Gastrocnemius medialis (tissue), 4 donors: ENCODE data around the gene PPP1CA. TPM values are rescaled to one million over a fixed set of nuclear protein-coding genes. Genes with fewer than 3 reads are reported as not detected.

Experiments used
- ATAC-seq, 2 donors: fragments of 150-250 bp; one replicate each; pipeline ENCODE4 v1.9.1; 2016
- DNase-seq, 2 donors: peaks; one replicate each; pipeline ENCODE4 v3.0.0-alpha.2; 2019
- H3K27ac ChIP-seq, 4 donors: fragments of 200-600 bp; sonication (generic); 1 replicate in 1 of 4; 2 replicates in 3 of 4; pipeline ENCODE4 v1.5.1; 2016 to 2018; ENCODE audit warnings: mild to moderate bottlenecking in 2 of 4, moderate library complexity in 1 of 4
- H3K27me3 ChIP-seq, 3 donors: fragments of 200-600 bp; sonication (generic) in 2 of 3; 1 replicate in 1 of 3; 2 replicates in 2 of 3; pipeline versions ENCODE4 v1.5.1 to v1.6.0; 2016 to 2019; ENCODE audit warnings: mild to moderate bottlenecking in 1 of 3, moderate library complexity in 1 of 3
- H3K36me3 ChIP-seq, 2 donors: fragments of 200-600 bp; sonication (generic) in 1 of 2; one replicate each; pipeline ENCODE4 v1.5.1; 2017 to 2018
- H3K4me1 ChIP-seq, 2 donors: fragments of 200-600 bp; sonication (generic) in 1 of 2; one replicate each; pipeline ENCODE4 v1.5.1; 2016 to 2017; ENCODE audit warnings: mild to moderate bottlenecking in 2 of 2
- H3K4me3 ChIP-seq, 4 donors: fragments of 200-600 bp; sonication (generic) in 3 of 4; 1 replicate in 1 of 4; 2 replicates in 3 of 4; pipeline ENCODE4 v1.5.1; 2016 to 2019; ENCODE audit warnings: mild to moderate bottlenecking in 2 of 4
- H3K9me3 ChIP-seq, 3 donors: fragments of 200-600 bp; sonication (generic) in 2 of 3; 1 replicate in 1 of 3; 2 replicates in 2 of 3; pipeline ENCODE4 v1.5.1; 2016 to 2019
- CTCF ChIP-seq, 5 experiments: fragments of 450-650 bp in 3 of 5; fragments of 200-600 bp in 2 of 5; sonication (generic) in 2 of 5; IDR thresholded peaks in 4 of 5; conservative IDR thresholded peaks in 1 of 5; 1 replicate in 4 of 5; 2 replicates in 1 of 5; pipeline ENCODE4 v1.5.1; 2016 to 2019; ENCODE audit warnings: antibody characterized with exemption in 5 of 5, mild to moderate bottlenecking in 3 of 5, moderate library complexity in 3 of 5
- POLR2A ChIP-seq, 2 donors: fragments of 450-650 bp; IDR thresholded peaks; one replicate each; pipeline ENCODE4 v1.6.1; 2017; ENCODE audit warnings: antibody characterized with exemption in 2 of 2, mild to moderate bottlenecking in 2 of 2, moderate library complexity in 2 of 2
- in situ Hi-C, 4 donors: fragments of 200-750 bp; cut with MboI; loops; one replicate each; pipeline versions ENCODE4 v1.15.0 to v1.8.0; 2017; ENCODE audit warnings: low sequenced_read_pairs in 4 of 4
- intact Hi-C: fragments of 100-400 bp; cut with DNase I; formaldehyde crosslinking; loops from one replicate; pipeline ENCODE4 v1.15.1; 2023; ENCODE audit warnings: low total_unique reads
- total RNA-seq, 4 donors: library from RNA; depleted of rRNA; stranded (reverse); fragments of >200 nt; gene quantifications; one replicate each; pipeline versions ENCODE4 v1.1.0 to v1.2.3, GENCODE V29; 2016

PPP1CA gene
- total RNA-seq, 4 donors from 2014 or later: 78.4 to 193 (median 124) TPM

- DNase-seq: no peak
- H3K4me1 ChIP-seq: peaks cover 18 to 25% of the 10 kb centered on the region in 2 donors
These were observed 11.0 kb upstream of the PPP1CA start for GRCh38 chr11:67412495-67413179.

GRCh38 chr11:67411785-67412152 lies 10.1 kb upstream of the PPP1CA start:
- DNase-seq: no peak
- TF ChIP-seq CTCF (IDR thresholded peaks at IDR 0.05 in 4 of 5, conservative IDR thresholded peaks at IDR 0.05 in 1 of 5) (no peak), POLR2A (IDR thresholded peaks at IDR 0.05) (no peak)
- Histone ChIP-seq H3K9me3 (no peaks in the 10 kb centered on the region), H3K36me3 (no peaks in the 10 kb centered on the region), H3K27me3 (peaks cover 17 to 31% (median 25%) of the 10 kb centered on the region in 3 donors), H3K4me3 (no peak overlapping the region), H3K27ac (no peak overlapping the region), H3K4me1 (peaks cover 10 to 17% of the 10 kb centered on the region in 2 donors)
- ATAC-seq: no peak
- in situ Hi-C loops (no loop called here), intact Hi-C loops (no loop called here)

More at GRCh38 chr11:67412495-67413179, 11.0 kb upstream of the PPP1CA start:
- no peaks in the 10 kb centered on the region for H3K9me3 ChIP-seq
- in situ Hi-C loops (no loop called here), intact Hi-C loops (no loop called here)
- no peak overlapping the region for H3K27ac ChIP-seq
- peaks cover 17 to 31% (median 25%) of the 10 kb centered on the region in 3 donors for H3K27me3 ChIP-seq
- no peak for ATAC-seq
- no peak for TF ChIP-seq POLR2A (IDR thresholded peaks at IDR 0.05)
- no peak for TF ChIP-seq CTCF (IDR thresholded peaks at IDR 0.05 in 4 of 5, conservative IDR thresholded peaks at IDR 0.05 in 1 of 5)
- H3K36me3 ChIP-seq: no peaks in the 10 kb centered on the region
- no peak overlapping the region for H3K4me3 ChIP-seq

GRCh38 chr11:67410984-67411784 lies 9.5 kb upstream of the PPP1CA start:
- intact Hi-C loops (no loop called here), in situ Hi-C loops (no loop called here)
- DNase-seq (no peak), ATAC-seq (no peak)
- TF ChIP-seq CTCF (IDR thresholded peaks at IDR 0.05 in 4 of 5, conservative IDR thresholded peaks at IDR 0.05 in 1 of 5) (no peak), POLR2A (IDR thresholded peaks at IDR 0.05) (no peak)
- H3K27me3 ChIP-seq: peaks cover 17 to 31% (median 25%) of the 10 kb centered on the region in 3 donors
- H3K9me3 ChIP-seq: no peaks in the 10 kb centered on the region
- H3K4me3 ChIP-seq: no peak overlapping the region
- no peaks in the 10 kb centered on the region for H3K36me3 ChIP-seq
- no peak overlapping the region for H3K27ac ChIP-seq
- H3K4me1 ChIP-seq: peaks cover 4 to 11% of the 10 kb centered on the region in 2 donors

GRCh38 chr11:67410369-67410831 lies 8.7 kb upstream of the PPP1CA start:
- Histone ChIP-seq H3K27ac (no peak overlapping the region), H3K9me3 (no peaks in the 10 kb centered on the region), H3K4me3 (no peak overlapping the region), H3K4me1 (peaks cover 0 to 6% of the 10 kb centered on the region in 2 donors), H3K27me3 (peaks cover 17 to 31% (median 25%) of the 10 kb centered on the region in 3 donors), H3K36me3 (no peaks in the 10 kb centered on the region)
- in situ Hi-C loops: no loop called here
- no peak for DNase-seq
- no peak for ATAC-seq
- intact Hi-C loops: no loop called here
- TF ChIP-seq POLR2A (IDR thresholded peaks at IDR 0.05) (no peak), CTCF (IDR thresholded peaks at IDR 0.05 in 4 of 5, conservative IDR thresholded peaks at IDR 0.05 in 1 of 5) (no peak)
